K562 (cell line): Measurements from ENCODE around the gene VPS9D1. TPM values are rescaled to one million over a fixed set of nuclear protein-coding genes. Genes with fewer than 3 reads are reported as not detected.

Experiments used
- ATAC-seq: fragments of 200-7000 bp; cut with Tn5 transposase; 3 replicates; pipeline ENCODE4 v1.9.1; 2020; ENCODE audit warnings: moderate library complexity
- BruUV-seq: library from RNA; stranded (reverse); fragments of 400-500 nt; replicated peaks from 2 replicates; lab custom pipeline; 2021; lab: Mats Ljungman, UMichigan
- CTCF ChIA-PET: fragments of 300-600 bp; formaldehyde crosslinking; extraction: SDS; loops from one replicate; lab custom pipeline; 2021; ENCODE audit warnings: low intra/inter-chr PET ratio; lab: Yijun Ruan, JAX
- POLR2A ChIA-PET: fragments of 300-600, 350-650 bp; sonication (Branson Sonifier 250); formaldehyde crosslinking; extraction: SDS; loops from one replicate; lab custom pipeline; 2021; ENCODE audit warnings: antibody characterized with exemption, inconsistent platforms; lab: Yijun Ruan, JAX
- DNase-seq, 4 experiments: peaks; one replicate each; pipeline versions ENCODE4 v3.0.0 to v3.0.0-alpha.2; 2011 to 2018; ENCODE audit warnings: low spot score in 3 of 4, mixed read lengths in 3 of 4; ENCODE audit errors: extremely low read depth in 1 of 4
- FAIRE-seq: peaks from 2 replicates; lab custom pipeline; 2011; peaks lifted over from hg19 to GRCh38; lab: Jason Lieb, UNC
- H2AFZ ChIP-seq: 2 replicates; pipeline ENCODE4 v1.6.0; 2011; ENCODE audit warnings: low read depth, low read length, control low read depth, inconsistent platforms
- H3K27ac ChIP-seq: fragments of 200-600 bp; 3 replicates; pipeline ENCODE4 v1.8.0; 2011; ENCODE audit warnings: low read depth, mild to moderate bottlenecking, control low read depth, inconsistent platforms, low read length, moderate library complexity, mixed read lengths; ENCODE audit errors: extremely low read depth
- H3K27me3 ChIP-seq, 2 experiments: fragments of 300-600 bp in 1 of 2; 2 replicates in 1 of 2; 3 replicates in 1 of 2; pipeline versions ENCODE4 v1.6.0 to v1.8.0; 2011; ENCODE audit warnings: inconsistent platforms in 2 of 2, low read length in 2 of 2, mild to moderate bottlenecking in 1 of 2, mixed read lengths in 1 of 2, moderate library complexity in 1 of 2; ENCODE audit not compliant: control insufficient read depth in 2 of 2, insufficient read depth in 2 of 2
- H3K36me3 ChIP-seq: fragments of 300-600 bp; 3 replicates; pipeline ENCODE4 v1.8.0; 2011; ENCODE audit warnings: mild to moderate bottlenecking, low read length, inconsistent platforms; ENCODE audit not compliant: control insufficient read depth, insufficient read depth
- H3K4me1 ChIP-seq, 2 experiments: fragments of 200-600 bp in 1 of 2; replicated peaks in 1 of 2; 2 replicates in 1 of 2; 3 replicates in 1 of 2; pipeline versions ENCODE4 v1.5.1 to v1.8.0; 2011; ENCODE audit warnings: inconsistent platforms in 2 of 2, low read length in 2 of 2, mild to moderate bottlenecking in 1 of 2, mixed read lengths in 1 of 2, moderate library complexity in 1 of 2; ENCODE audit not compliant: control insufficient read depth in 2 of 2, insufficient read depth in 2 of 2
- H3K4me2 ChIP-seq: 2 replicates; pipeline ENCODE4 v1.6.1; 2011; ENCODE audit warnings: low read length, control low read depth, inconsistent platforms, mixed read lengths; ENCODE audit not compliant: insufficient read depth
- H3K4me3 ChIP-seq: fragments of 200-600 bp; sonication (generic), shearing (Covaris generic); 2 replicates; pipeline ENCODE4 v1.5.1; 2016; ENCODE audit warnings: control low read depth, inconsistent platforms
- H3K79me2 ChIP-seq: fragments of 200-600 bp; 3 replicates; pipeline ENCODE4 v1.8.0; 2011; ENCODE audit warnings: low read length, inconsistent platforms; ENCODE audit not compliant: control insufficient read depth, insufficient read depth
- H3K9ac ChIP-seq, 2 experiments: 2 replicates each; pipeline versions ENCODE4 v1.6.0 to v1.6.1; 2011; ENCODE audit warnings: low read depth in 2 of 2, low read length in 2 of 2, control low read depth in 1 of 2, inconsistent platforms in 1 of 2, mild to moderate bottlenecking in 1 of 2, mixed read lengths in 1 of 2; ENCODE audit not compliant: insufficient read depth in 1 of 2
- H3K9me1 ChIP-seq: one replicate; pipeline ENCODE4 v1.6.0; 2011; ENCODE audit warnings: inconsistent platforms, mild to moderate bottlenecking, low read length, moderate library complexity; ENCODE audit not compliant: control insufficient read depth, insufficient read depth
- H3K9me3 ChIP-seq: replicated peaks from 2 replicates; pipeline ENCODE4 v1.5.1; 2011; ENCODE audit warnings: low read depth, low read length, inconsistent platforms; ENCODE audit not compliant: control insufficient read depth, insufficient read depth
- H4K20me1 ChIP-seq: replicated peaks from 2 replicates; pipeline ENCODE4 v1.6.1; 2011; ENCODE audit warnings: low read length, inconsistent platforms, mixed read lengths; ENCODE audit not compliant: control insufficient read depth, insufficient read depth
- KLF6 ChIP-seq: fragments of 250-450 bp; sonication (Bioruptor Pico); IDR thresholded peaks from 2 replicates; pipeline ENCODE4 v1.4.0; 2020; ENCODE audit warnings: mild to moderate bottlenecking, moderate library complexity, borderline replicate concordance
- NBN ChIP-seq: fragments of 450-650 bp; IDR thresholded peaks from 2 replicates; pipeline ENCODE4 v1.6.1; 2016; ENCODE audit warnings: low read depth, mild to moderate bottlenecking
- NCOA1 ChIP-seq: fragments of 450-650 bp; IDR thresholded peaks from 2 replicates; pipeline ENCODE4 v1.6.1; 2016; ENCODE audit warnings: low read depth
- POLR2A ChIP-seq: fragments of 450-650 bp; conservative IDR thresholded peaks from 2 replicates; pipeline ENCODE4 v1.6.1; 2016
- POLR2G ChIP-seq: fragments of 200-400 bp; formaldehyde crosslinking; IDR thresholded peaks from 2 replicates; pipeline ENCODE4 v1.6.1; 2017; ENCODE audit warnings: low read depth, mild to moderate bottlenecking, antibody characterized with exemption, low read length, moderate library complexity
- PPARD ChIP-seq: fragments of 250-450 bp; sonication (Bioruptor Pico); IDR thresholded peaks from 2 replicates; pipeline ENCODE4 v1.8.0; 2022; ENCODE audit warnings: inconsistent platforms, mild to moderate bottlenecking, moderate library complexity
- PTRF ChIP-seq: fragments of 450-650 bp; IDR thresholded peaks from 2 replicates; pipeline ENCODE4 v1.6.1; 2016; ENCODE audit warnings: mild to moderate bottlenecking, missing genetic modification characterization, missing compliant biosample characterization
- PYGO2 ChIP-seq: fragments of 450-650 bp; IDR thresholded peaks from 2 replicates; pipeline ENCODE4 v1.6.1; 2016; ENCODE audit warnings: mild to moderate bottlenecking, missing genetic modification characterization, moderate library complexity, missing compliant biosample characterization
- RBFOX2 ChIP-seq: fragments of 200-400 bp; formaldehyde crosslinking; IDR thresholded peaks from 2 replicates; pipeline ENCODE4 v1.6.1; 2017; ENCODE audit warnings: low read depth, mild to moderate bottlenecking, low read length, moderate library complexity
- SPI1 ChIP-seq: IDR thresholded peaks from 2 replicates; pipeline ENCODE4 v1.6.1; 2011; ENCODE audit warnings: low read depth, low read length, control low read depth, borderline replicate concordance
- STAG1 ChIP-seq: sonication (generic); formaldehyde crosslinking; IDR thresholded peaks from 2 replicates; pipeline ENCODE4 v1.5.0; 2020; ENCODE audit warnings: missing genetic modification reagents, borderline replicate concordance
- TBL1XR1 ChIP-seq, 2 experiments: IDR thresholded peaks; 2 replicates each; pipeline ENCODE4 v1.6.1; 2012; ENCODE audit warnings: improper control_type of control experiment in 2 of 2, low read length in 2 of 2, mild to moderate bottlenecking in 1 of 2
- TEAD2 ChIP-seq: fragments of 450-650 bp; IDR thresholded peaks from 2 replicates; pipeline ENCODE4 v1.6.1; 2016; ENCODE audit warnings: missing genetic modification characterization, control low read depth, missing compliant biosample characterization
- ZFP1 ChIP-seq: fragments of 450-650 bp; formaldehyde crosslinking; IDR thresholded peaks from 2 replicates; pipeline ENCODE4 v1.4.0; 2020; ENCODE audit warnings: mild to moderate bottlenecking, mixed read lengths
- ZFP30 ChIP-seq: fragments of 250-450 bp; sonication (Bioruptor Pico); IDR thresholded peaks from 2 replicates; pipeline ENCODE4 v1.8.0; 2022; ENCODE audit warnings: moderate library complexity, mild to moderate bottlenecking, inconsistent platforms, borderline replicate concordance
- ZFX ChIP-seq: sonication (generic); formaldehyde crosslinking; IDR thresholded peaks from 2 replicates; pipeline ENCODE4 v1.8.0; 2022; ENCODE audit warnings: mild to moderate bottlenecking, missing genetic modification reagents, moderate library complexity
- ZNF184 ChIP-seq: sonication (generic); formaldehyde crosslinking; IDR thresholded peaks from 2 replicates; pipeline ENCODE4 v1.5.0; 2020; ENCODE audit warnings: missing genetic modification reagents
- ZNF263 ChIP-seq: sonication (generic); formaldehyde crosslinking; IDR thresholded peaks from 2 replicates; pipeline ENCODE4 v1.8.0; 2022; ENCODE audit warnings: mild to moderate bottlenecking, missing genetic modification reagents, borderline replicate concordance
- ZNF444 ChIP-seq: fragments of 250-450 bp; sonication (Bioruptor Pico); IDR thresholded peaks from 2 replicates; pipeline ENCODE4 v1.4.0; 2020; ENCODE audit warnings: mild to moderate bottlenecking, moderate library complexity
- ZNF589 ChIP-seq: fragments of 200-800 bp; sonication (Bioruptor generic); IDR thresholded peaks from 2 replicates; pipeline ENCODE4 v1.6.1; 2016; ENCODE audit warnings: low read depth, missing genetic modification characterization, missing compliant biosample characterization
- ZSCAN29 ChIP-seq: fragments of 450-650 bp; IDR thresholded peaks from 2 replicates; pipeline ENCODE4 v1.6.1; 2017
- WGBS: fragments of 100-300 bp; shearing (Covaris generic); methylation state at CpG from one replicate; pipeline ENCODE4 v1.1.6; 2016; ENCODE audit warnings: low coverage, mixed read lengths; ENCODE audit not compliant: insufficient coverage; ENCODE audit errors: missing lambda C conversion rate; 5-methylcytosine and 5-hydroxymethylcytosine counted together
- in situ Hi-C: fragments of 300-500 bp; cut with MboI; formaldehyde crosslinking; loops from 4 replicates; pipeline ENCODE4 v1.15.0; 2018; ENCODE audit warnings: inconsistent platforms, mixed read lengths
- intact Hi-C: fragments of 100-400 bp; cut with micrococcal nuclease; formaldehyde crosslinking; loops from 2 replicates; pipeline ENCODE4 v1.14.2; 2022
- polyA plus RNA-seq, 8 experiments: library from polyadenylated mRNA; depleted of rRNA in 4 of 8; stranded (reverse) in 5 of 8; unstranded in 3 of 8; fragments of >200 nt; fragmentation: Nextera tagmentation in 2 of 8; fragmentation: Illumina TruSeq in 1 of 8; extraction: Ambion mirVana in 2 of 8; extraction: Trizol in 1 of 8; gene quantifications; 2 replicates each; pipeline versions ENCODE4 v1.2.1 to v1.2.3, GENCODE V29; 2011 to 2014; ENCODE audit warnings: inconsistent platforms in 1 of 8, missing spikeins in 1 of 8
- total RNA-seq, 7 experiments: library from RNA; depleted of rRNA in 6 of 7; stranded (reverse); fragments of >200 nt in 6 of 7; fragmentation: Illumina TruSeq in 2 of 7; extraction: Trizol in 2 of 7; gene quantifications; 2 replicates each; pipeline versions ENCODE4 v1.2.1 to v1.2.3, GENCODE V29; 2011 to 2021; ENCODE audit warnings: low replicate concordance in 1 of 7
- TF ChIP-seq, protein P1 (sequence below): fragments of 250-450 bp; sonication (Bioruptor Pico); IDR thresholded peaks from 2 replicates; pipeline ENCODE4 v1.4.0; 2020; ENCODE audit warnings: mild to moderate bottlenecking
- TF ChIP-seq, protein P2 (sequence below), 2 experiments: fragments of 450-650 bp in 1 of 2; sonication (generic) in 1 of 2; formaldehyde crosslinking; conservative IDR thresholded peaks; 2 replicates each; pipeline versions ENCODE4 v1.4.0 to v1.8.1; 2020 to 2022; ENCODE audit warnings: mild to moderate bottlenecking in 1 of 2, missing genetic modification reagents in 1 of 2

The VPS9D1 gene
- total and polyA plus RNA-seq, 9 of the 15 experiments (the other 6 are each of a cell fraction or from before 2014, with no cell fraction given) = 0.33 to 3.1 (median 1.1) TPM

DNA sequence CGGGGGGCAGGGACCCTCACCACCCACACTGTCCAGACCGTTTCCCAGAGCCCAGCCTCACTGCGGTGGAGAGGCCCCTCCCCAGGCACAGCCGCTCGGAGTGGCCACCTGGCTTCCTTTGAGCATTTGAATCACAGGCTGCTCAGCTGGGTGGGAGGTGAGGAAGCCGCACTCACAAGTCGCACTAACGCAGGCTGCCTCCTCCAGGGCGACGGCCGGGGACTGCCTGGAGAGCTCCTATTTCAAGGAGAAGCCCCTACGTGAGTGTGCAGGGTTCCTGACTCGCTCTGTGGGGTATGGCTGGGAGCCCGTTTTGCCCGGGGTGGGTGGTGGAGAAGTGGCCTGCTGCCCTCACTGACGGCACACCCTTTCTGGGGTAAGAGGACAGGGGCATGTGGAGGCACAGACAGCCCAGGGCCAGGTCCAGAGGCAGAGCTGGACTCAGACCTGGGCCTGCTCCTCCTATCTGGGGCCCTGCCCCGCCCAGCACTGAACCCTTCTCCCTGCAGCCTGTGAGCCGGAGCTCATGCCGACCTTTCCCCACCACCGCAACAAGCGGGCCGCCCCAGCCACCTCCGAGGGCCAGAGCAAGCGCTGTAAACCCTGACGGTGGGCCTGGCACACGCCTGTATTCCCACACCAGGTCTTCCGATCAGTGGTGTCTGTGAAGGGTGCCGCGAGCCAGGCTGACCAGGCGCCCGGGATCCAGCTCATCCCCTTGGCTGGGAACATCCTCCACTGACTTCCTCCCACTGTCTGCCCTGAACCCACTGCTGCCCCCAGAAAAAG lies 25.4 kb downstream of the VPS9D1 start:
- H3K4me1 ChIP-seq = peaks cover 4 to 61% of the 10 kb centered on the region in 2 experiments
- BruUV-seq = no TSS peak
- 91% methylated on average over 27 of the region's 31 CpGs for WGBS
- TF ChIP-seq TEAD2 (tag) (no peak), TBL1XR1 (IDR thresholded peaks at IDR 0.05; ENCODE audit: low read length in 2 of 2) (no peak), ZNF589 (CRISPR knock-in tag) (no peak), ZNF263 (0 out of 2 replicates have a peak, but pooled peaks have one; percentile 20), ZFX (CRISPR knock-in tag) (no peak), POLR2A (peak; percentile 57), ZSCAN29 (no peak), ZFP30 (CRISPR knock-in tag) (no peak), ZFP1 (CRISPR knock-in tag) (no peak), STAG1 (no peak), NBN (no peak), SPI1 (no peak), KLF6 (CRISPR knock-in tag) (no peak), PPARD (CRISPR knock-in tag) (no peak), NCOA1 (no peak), PYGO2 (tag) (no peak), ZNF184 (CRISPR knock-in tag) (no peak), PTRF (tag) (no peak), ZNF444 (CRISPR knock-in tag) (no peak), RBFOX2 (peak; percentile 67), POLR2G (peak; percentile 77)
- TF ChIP-seq, protein P1, sequence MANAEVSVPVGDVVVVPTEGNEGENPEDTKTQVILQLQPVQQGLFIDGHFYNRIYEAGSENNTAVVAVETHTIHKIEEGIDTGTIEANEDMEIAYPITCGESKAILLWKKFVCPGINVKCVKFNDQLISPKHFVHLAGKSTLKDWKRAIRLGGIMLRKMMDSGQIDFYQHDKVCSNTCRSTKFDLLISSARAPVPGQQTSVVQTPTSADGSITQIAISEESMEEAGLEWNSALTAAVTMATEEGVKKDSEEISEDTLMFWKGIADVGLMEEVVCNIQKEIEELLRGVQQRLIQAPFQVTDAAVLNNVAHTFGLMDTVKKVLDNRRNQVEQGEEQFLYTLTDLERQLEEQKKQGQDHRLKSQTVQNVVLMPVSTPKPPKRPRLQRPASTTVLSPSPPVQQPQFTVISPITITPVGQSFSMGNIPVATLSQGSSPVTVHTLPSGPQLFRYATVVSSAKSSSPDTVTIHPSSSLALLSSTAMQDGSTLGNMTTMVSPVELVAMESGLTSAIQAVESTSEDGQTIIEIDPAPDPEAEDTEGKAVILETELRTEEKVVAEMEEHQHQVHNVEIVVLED (CRISPR knock-in tag) = no peak
- TF ChIP-seq, protein P2, sequence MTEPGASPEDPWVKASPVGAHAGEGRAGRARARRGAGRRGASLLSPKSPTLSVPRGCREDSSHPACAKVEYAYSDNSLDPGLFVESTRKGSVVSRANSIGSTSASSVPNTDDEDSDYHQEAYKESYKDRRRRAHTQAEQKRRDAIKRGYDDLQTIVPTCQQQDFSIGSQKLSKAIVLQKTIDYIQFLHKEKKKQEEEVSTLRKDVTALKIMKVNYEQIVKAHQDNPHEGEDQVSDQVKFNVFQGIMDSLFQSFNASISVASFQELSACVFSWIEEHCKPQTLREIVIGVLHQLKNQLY (CRISPR knock-in tag; conservative IDR thresholded peaks at IDR 0.05) = no peak

More for the DNA sequence above, 25.4 kb downstream of the VPS9D1 start:
- ChIA-PET POLR2A (interaction anchor here (0.6 to 1.5 kb wide), 3 partner anchors 8 to 64 kb away, joined by 3 to 8 read pairs (median 4); partner anchors contain the start of gene CDK10), CTCF (no interaction called here)
- peak in 1 of 4 experiments; percentile 9 for DNase-seq
- no peak for FAIRE-seq
- in situ Hi-C loops = no loop called here
- Histone ChIP-seq H2AFZ (no peak overlapping the region), H3K27ac (no peak overlapping the region), H3K9me3 (no peaks in the 10 kb centered on the region), H3K36me3 (peaks cover 74% of the 10 kb centered on the region), H3K4me2 (no peak overlapping the region), H3K9ac (peak overlapping the region in 1 of 2 experiments; percentile 58; a peak in 1 of 4 replicates), H4K20me1 (no peaks in the 10 kb centered on the region), H3K27me3 (no peaks in the 10 kb centered on the region), H3K79me2 (peaks cover under 1% of the 10 kb centered on the region; the same call in 1 of the 3 replicates), H3K9me1 (peaks cover 11% of the 10 kb centered on the region), H3K4me3 (no peak overlapping the region)
- intact Hi-C loops = no loop called here
- ATAC-seq = no peak
